SK-N-SH (cell line): ENCODE results near the gene CRIP3.

ENCODE experiments used
- CTCF ChIP-seq: fragments of 200-600 bp; sonication (generic); IDR thresholded peaks from 2 replicates; pipeline ENCODE4 v1.6.1; 2017; ENCODE audit warnings: antibody characterized with exemption, mild to moderate bottlenecking, moderate library complexity
- ELF1 ChIP-seq: IDR thresholded peaks from 2 replicates; pipeline ENCODE4 v1.4.0; 2012
- FOSL2 ChIP-seq: IDR thresholded peaks from 2 replicates; pipeline ENCODE4 v1.4.0; 2012; ENCODE audit warnings: low read depth, mild to moderate bottlenecking, moderate library complexity, borderline replicate concordance
- FOXJ3 ChIP-seq: sonication (generic); formaldehyde crosslinking; IDR thresholded peaks from 2 replicates; pipeline ENCODE4 v1.5.1; 2020; ENCODE audit warnings: mild to moderate bottlenecking, missing genetic modification reagents
- GABPA ChIP-seq: IDR thresholded peaks from 2 replicates; pipeline ENCODE4 v1.4.0; 2012; ENCODE audit warnings: low read depth, mild to moderate bottlenecking
- MAX ChIP-seq: IDR thresholded peaks from 2 replicates; pipeline ENCODE4 v1.4.0; 2012; ENCODE audit warnings: low read depth
- MEF2A ChIP-seq: IDR thresholded peaks from 2 replicates; pipeline ENCODE4 v1.4.0; 2012; ENCODE audit warnings: low read depth, borderline replicate concordance
- RAD21 ChIP-seq: IDR thresholded peaks from 2 replicates; pipeline ENCODE4 v1.6.1; 2012; ENCODE audit warnings: mild to moderate bottlenecking, low read length
- YY1 ChIP-seq: IDR thresholded peaks from 2 replicates; pipeline ENCODE4 v1.4.0; 2012; ENCODE audit warnings: low read depth, mild to moderate bottlenecking
- TF ChIP-seq, protein P1 (sequence below): IDR thresholded peaks from 2 replicates; pipeline ENCODE4 v1.4.0; 2012; ENCODE audit warnings: low read depth, borderline replicate concordance
- TF ChIP-seq, protein P2 (sequence below): fragments of 150-350 bp; IDR thresholded peaks from 2 replicates; pipeline ENCODE4 v1.6.1; 2016; ENCODE audit warnings: mild to moderate bottlenecking, low read depth, low read length

DNA sequence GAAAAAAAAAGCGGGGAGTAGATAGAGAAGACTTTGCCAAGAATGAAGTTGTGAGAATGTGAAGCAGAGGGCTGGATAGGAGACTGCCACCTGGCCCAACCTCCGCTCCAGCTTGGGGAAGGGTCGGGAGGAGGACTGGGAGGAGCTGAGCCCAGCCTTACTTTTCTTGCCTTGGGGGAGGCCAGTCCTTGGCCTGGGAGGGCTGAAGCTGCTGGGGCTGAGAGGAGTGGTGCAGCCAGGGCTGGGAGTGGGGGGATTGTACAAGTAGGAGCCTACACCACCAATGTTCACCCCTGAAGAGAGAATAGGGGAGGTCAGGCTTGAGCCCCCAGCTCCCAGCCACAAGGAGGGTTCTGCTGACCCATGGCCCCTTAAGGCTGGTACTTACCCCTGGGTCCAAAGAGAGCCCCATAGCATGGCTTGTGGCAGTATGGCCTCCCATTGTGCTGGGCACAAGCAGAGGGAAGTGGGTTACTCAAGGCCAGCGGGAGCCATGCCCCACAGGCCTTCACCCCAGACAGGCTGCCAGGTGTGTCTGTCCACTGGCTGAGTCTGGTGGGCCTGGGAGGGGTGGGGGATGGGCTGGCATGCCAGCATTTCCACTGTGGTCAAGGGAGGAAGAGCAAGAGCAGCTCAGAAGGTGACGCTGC is 1.1 kb downstream of the CRIP3 start:
- TF ChIP-seq CTCF, result no peak
- TF ChIP-seq MAX, result no peak
- no peak for TF ChIP-seq FOXJ3
- TF ChIP-seq, protein P1, sequence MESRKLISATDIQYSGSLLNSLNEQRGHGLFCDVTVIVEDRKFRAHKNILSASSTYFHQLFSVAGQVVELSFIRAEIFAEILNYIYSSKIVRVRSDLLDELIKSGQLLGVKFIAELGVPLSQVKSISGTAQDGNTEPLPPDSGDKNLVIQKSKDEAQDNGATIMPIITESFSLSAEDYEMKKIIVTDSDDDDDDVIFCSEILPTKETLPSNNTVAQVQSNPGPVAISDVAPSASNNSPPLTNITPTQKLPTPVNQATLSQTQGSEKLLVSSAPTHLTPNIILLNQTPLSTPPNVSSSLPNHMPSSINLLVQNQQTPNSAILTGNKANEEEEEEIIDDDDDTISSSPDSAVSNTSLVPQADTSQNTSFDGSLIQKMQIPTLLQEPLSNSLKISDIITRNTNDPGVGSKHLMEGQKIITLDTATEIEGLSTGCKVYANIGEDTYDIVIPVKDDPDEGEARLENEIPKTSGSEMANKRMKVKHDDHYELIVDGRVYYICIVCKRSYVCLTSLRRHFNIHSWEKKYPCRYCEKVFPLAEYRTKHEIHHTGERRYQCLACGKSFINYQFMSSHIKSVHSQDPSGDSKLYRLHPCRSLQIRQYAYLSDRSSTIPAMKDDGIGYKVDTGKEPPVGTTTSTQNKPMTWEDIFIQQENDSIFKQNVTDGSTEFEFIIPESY, result no peak
- no peak for TF ChIP-seq YY1
- TF ChIP-seq RAD21, result no peak
- TF ChIP-seq, protein P2, sequence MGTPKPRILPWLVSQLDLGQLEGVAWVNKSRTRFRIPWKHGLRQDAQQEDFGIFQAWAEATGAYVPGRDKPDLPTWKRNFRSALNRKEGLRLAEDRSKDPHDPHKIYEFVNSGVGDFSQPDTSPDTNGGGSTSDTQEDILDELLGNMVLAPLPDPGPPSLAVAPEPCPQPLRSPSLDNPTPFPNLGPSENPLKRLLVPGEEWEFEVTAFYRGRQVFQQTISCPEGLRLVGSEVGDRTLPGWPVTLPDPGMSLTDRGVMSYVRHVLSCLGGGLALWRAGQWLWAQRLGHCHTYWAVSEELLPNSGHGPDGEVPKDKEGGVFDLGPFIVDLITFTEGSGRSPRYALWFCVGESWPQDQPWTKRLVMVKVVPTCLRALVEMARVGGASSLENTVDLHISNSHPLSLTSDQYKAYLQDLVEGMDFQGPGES, result no peak
- no peak for TF ChIP-seq GABPA
- TF ChIP-seq FOSL2, result no peak
- TF ChIP-seq ELF1, result no peak
- no peak for TF ChIP-seq MEF2A
